CD8-positive, alpha-beta memory T cell (primary cell): ENCODE results near the gene SYPL1. TPM values are rescaled to one million over a fixed set of nuclear protein-coding genes. Genes with fewer than 3 reads are reported as not detected.

ENCODE experiments used
- CTCF ChIA-PET: fragments of 350-600 bp; sonication (Branson Sonifier 250); formaldehyde crosslinking; loops from one replicate; lab custom pipeline; 2021; ENCODE audit warnings: antibody characterized with exemption; lab: Charles Lee
- POLR2A ChIA-PET: fragments of 350-600 bp; sonication (Branson Sonifier 250); formaldehyde crosslinking; loops from one replicate; lab custom pipeline; 2021; ENCODE audit warnings: antibody characterized with exemption; lab: Charles Lee
- DNase-seq, 5 donors: peaks; one replicate each; pipeline versions ENCODE4 v3.0.0 to v3.0.0-alpha.2; 2020 to 2022; ENCODE audit warnings: mixed read lengths in 1 of 5
- H3K27ac ChIP-seq: one replicate; pipeline ENCODE4 v1.7.0; 2013; ENCODE audit warnings: low read depth, mild to moderate bottlenecking, low read length, moderate library complexity
- H3K27me3 ChIP-seq: 2 replicates; pipeline ENCODE4 v1.7.0; 2013; ENCODE audit warnings: low read length, mild to moderate bottlenecking; ENCODE audit not compliant: insufficient read depth, poor library complexity, severe bottlenecking
- H3K36me3 ChIP-seq: 2 replicates; pipeline ENCODE4 v1.7.0; 2013; ENCODE audit warnings: mild to moderate bottlenecking, low read length, moderate library complexity; ENCODE audit not compliant: insufficient read depth
- H3K4me1 ChIP-seq: 2 replicates; pipeline ENCODE4 v1.7.0; 2013; ENCODE audit warnings: mild to moderate bottlenecking, low read length, moderate library complexity; ENCODE audit not compliant: insufficient read depth
- H3K4me3 ChIP-seq: 2 replicates; pipeline ENCODE4 v1.7.0; 2013; ENCODE audit warnings: mild to moderate bottlenecking, low read length
- H3K9me3 ChIP-seq: 2 replicates; pipeline ENCODE4 v1.7.0; 2013; ENCODE audit warnings: mild to moderate bottlenecking, low read length
- H3K27ac Mint-ChIP-seq, 8 donors: one replicate each; pipeline ENCODE4 v1.8.0; 2020 to 2021; ENCODE audit warnings: mixed read lengths in 8 of 8, mild to moderate bottlenecking in 6 of 8, inconsistent platforms in 3 of 8, moderate library complexity in 3 of 8
- H3K27me3 Mint-ChIP-seq, 2 donors: one replicate each; pipeline ENCODE4 v1.8.0; 2020 to 2021; ENCODE audit warnings: mixed read lengths in 2 of 2, mild to moderate bottlenecking in 1 of 2, moderate library complexity in 1 of 2
- H3K36me3 Mint-ChIP-seq, 3 donors: one replicate each; pipeline ENCODE4 v1.8.0; 2020 to 2021; ENCODE audit warnings: mixed read lengths in 3 of 3, inconsistent platforms in 1 of 3, mild to moderate bottlenecking in 1 of 3
- H3K4me1 Mint-ChIP-seq, 3 donors: one replicate each; pipeline ENCODE4 v1.8.0; 2020 to 2021; ENCODE audit warnings: mixed read lengths in 3 of 3, inconsistent platforms in 1 of 3, mild to moderate bottlenecking in 1 of 3
- H3K4me3 Mint-ChIP-seq, 7 donors: one replicate each; pipeline ENCODE4 v1.8.0; 2020 to 2021; ENCODE audit warnings: mixed read lengths in 7 of 7, mild to moderate bottlenecking in 6 of 7, moderate library complexity in 4 of 7, inconsistent platforms in 2 of 7
- H3K9me3 Mint-ChIP-seq, 5 donors: one replicate each; pipeline ENCODE4 v1.8.0; 2020 to 2022; ENCODE audit warnings: mixed read lengths in 5 of 5, mild to moderate bottlenecking in 3 of 5, moderate library complexity in 2 of 5, inconsistent platforms in 1 of 5
- polyA plus RNA-seq: library from polyadenylated mRNA; unstranded; fragments of 300-500 nt; fragmentation: Illumina TruSeq; gene quantifications from one replicate; pipeline ENCODE4 v1.2.3, GENCODE V29; 2021
- total RNA-seq, 2 experiments: library from RNA; stranded (reverse); gene quantifications; one replicate each; pipeline ENCODE4 v1.2.3, GENCODE V29; 2021

The SYPL1 gene
- total and polyA plus RNA-seq, 3 experiments from 2014 or later: 33.1 to 63.0 (median 33.7) TPM

DNA sequence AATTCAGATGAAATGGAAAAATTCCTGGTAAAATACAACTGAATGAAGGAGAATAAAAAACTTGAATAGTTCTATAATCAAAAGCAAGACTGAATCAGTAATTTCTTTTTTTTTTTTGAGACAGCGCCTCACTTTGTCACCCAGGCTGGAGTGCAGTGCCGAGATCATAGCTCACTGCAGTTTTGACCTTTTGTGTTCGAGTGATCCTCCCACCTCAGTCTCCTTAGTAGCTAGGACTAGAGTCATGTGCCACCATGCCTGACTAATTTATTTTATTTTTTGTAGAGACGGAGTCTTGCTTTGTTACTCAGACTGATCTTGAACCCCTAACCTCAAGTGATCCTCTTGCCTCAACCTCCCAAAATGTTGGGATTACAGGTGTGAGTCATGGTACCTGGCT is 26.1 kb downstream of the SYPL1 start:
- Histone ChIP-seq H3K9me3 (no peaks in the 10 kb centered on the region), H3K36me3 (no peaks in the 10 kb centered on the region), H3K4me3 (no peak overlapping the region), H3K27ac (no peak overlapping the region), H3K27me3 (no peaks in the 10 kb centered on the region), H3K4me1 (no peaks in the 10 kb centered on the region)
- POLR2A ChIA-PET: interaction anchor here (1.2 kb wide), 1 partner anchor 26 kb away, joined by 5 read pairs; the partner anchor contains the start of gene SYPL1
- Mint-ChIP-seq H3K9me3 (no peaks in the 10 kb centered on the region), H3K27me3 (no peaks in the 10 kb centered on the region), H3K36me3 (peaks cover 2 to 29% (median 10%) of the 10 kb centered on the region in 3 donors), H3K4me1 (peaks cover 4 to 11% (median 8%) of the 10 kb centered on the region in 3 donors), H3K27ac (no peak overlapping the region), H3K4me3 (no peak overlapping the region)
- DNase-seq: no peak
- CTCF ChIA-PET: interaction anchor here (1.5 to 2.2 kb wide), 2 partner anchors 28 to 67 kb away, joined by 6 read pairs; no protein-coding TSS in a partner anchor

DNA sequence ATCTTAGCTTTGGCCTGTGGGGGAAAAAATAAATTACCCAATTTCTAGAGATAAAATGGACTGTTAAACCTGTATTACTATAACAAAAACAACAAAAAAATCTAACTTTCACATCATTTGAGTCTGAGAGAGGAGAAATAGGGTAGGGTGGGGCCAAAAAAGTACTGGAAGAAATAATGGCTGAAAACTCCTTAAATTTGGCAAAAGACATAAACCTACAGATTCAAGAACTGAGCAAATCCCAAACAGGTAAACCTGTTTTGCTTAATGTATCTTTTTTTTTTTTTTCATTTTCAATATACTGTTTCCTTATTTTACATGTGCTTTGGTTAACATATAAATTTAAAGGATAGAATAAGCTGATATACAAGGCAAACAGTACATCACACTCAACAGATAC is 27.1 kb downstream of the SYPL1 start:
- no peaks in the 10 kb centered on the region for H3K36me3 ChIP-seq
- no peak overlapping the region for H3K27ac Mint-ChIP-seq
- no peak overlapping the region for H3K27ac ChIP-seq
- no peaks in the 10 kb centered on the region for H3K4me1 ChIP-seq
- H3K27me3 Mint-ChIP-seq: no peaks in the 10 kb centered on the region
- CTCF ChIA-PET: interaction anchor here (1.5 to 2.2 kb wide), 2 partner anchors 27 to 69 kb away, joined by 6 read pairs; no protein-coding TSS in a partner anchor
- peaks cover 2 to 19% (median 7%) of the 10 kb centered on the region in 3 donors for H3K36me3 Mint-ChIP-seq
- H3K4me3 Mint-ChIP-seq: no peak overlapping the region
- peaks cover 4 to 10% (median 8%) of the 10 kb centered on the region in 3 donors for H3K4me1 Mint-ChIP-seq
- no peak overlapping the region for H3K4me3 ChIP-seq
- H3K9me3 Mint-ChIP-seq: no peaks in the 10 kb centered on the region
- no peak for DNase-seq
- H3K27me3 ChIP-seq: no peaks in the 10 kb centered on the region
- no peaks in the 10 kb centered on the region for H3K9me3 ChIP-seq
- POLR2A ChIA-PET: no interaction called here

DNA sequence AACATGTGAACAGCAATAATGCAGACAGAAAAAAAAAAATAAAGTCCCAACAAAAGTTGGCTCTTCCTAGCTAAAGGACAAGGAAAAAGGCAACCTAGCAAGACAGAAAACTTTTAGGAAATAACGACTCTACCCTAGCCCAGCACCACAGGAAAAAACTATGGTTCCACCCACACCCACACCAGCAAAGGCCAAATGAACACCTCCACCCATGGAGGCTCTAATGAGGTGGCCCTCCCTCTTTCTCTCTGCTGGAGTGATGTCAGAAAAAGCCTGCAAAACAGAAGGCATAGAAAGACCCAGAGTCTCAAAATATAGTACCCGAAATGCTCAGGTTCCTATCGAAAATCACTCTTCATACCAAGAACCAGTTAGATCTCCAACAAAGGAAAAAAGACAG is 28.4 kb downstream of the SYPL1 start:
- peak overlapping the region in 1 of 8 donors; percentile 26 for H3K27ac Mint-ChIP-seq
- H3K36me3 Mint-ChIP-seq: peaks cover 2 to 7% (median 5%) of the 10 kb centered on the region in 3 donors
- H3K27me3 Mint-ChIP-seq: no peaks in the 10 kb centered on the region
- Histone ChIP-seq H3K36me3 (no peaks in the 10 kb centered on the region), H3K4me3 (no peak overlapping the region), H3K9me3 (no peaks in the 10 kb centered on the region), H3K27me3 (no peaks in the 10 kb centered on the region), H3K27ac (no peak overlapping the region), H3K4me1 (no peaks in the 10 kb centered on the region)
- ChIA-PET POLR2A (interaction anchor here (1.4 kb wide), 1 partner anchor 12 kb away, joined by 4 read pairs; no protein-coding TSS in a partner anchor), CTCF (interaction anchor here (1.2 kb wide), 1 partner anchor 70 kb away, joined by 4 read pairs; no protein-coding TSS in a partner anchor)
- no peaks in the 10 kb centered on the region for H3K9me3 Mint-ChIP-seq
- H3K4me3 Mint-ChIP-seq: no peak overlapping the region
- peaks cover 4 to 8% (median 7%) of the 10 kb centered on the region in 3 donors for H3K4me1 Mint-ChIP-seq
- DNase-seq: no peak

DNA sequence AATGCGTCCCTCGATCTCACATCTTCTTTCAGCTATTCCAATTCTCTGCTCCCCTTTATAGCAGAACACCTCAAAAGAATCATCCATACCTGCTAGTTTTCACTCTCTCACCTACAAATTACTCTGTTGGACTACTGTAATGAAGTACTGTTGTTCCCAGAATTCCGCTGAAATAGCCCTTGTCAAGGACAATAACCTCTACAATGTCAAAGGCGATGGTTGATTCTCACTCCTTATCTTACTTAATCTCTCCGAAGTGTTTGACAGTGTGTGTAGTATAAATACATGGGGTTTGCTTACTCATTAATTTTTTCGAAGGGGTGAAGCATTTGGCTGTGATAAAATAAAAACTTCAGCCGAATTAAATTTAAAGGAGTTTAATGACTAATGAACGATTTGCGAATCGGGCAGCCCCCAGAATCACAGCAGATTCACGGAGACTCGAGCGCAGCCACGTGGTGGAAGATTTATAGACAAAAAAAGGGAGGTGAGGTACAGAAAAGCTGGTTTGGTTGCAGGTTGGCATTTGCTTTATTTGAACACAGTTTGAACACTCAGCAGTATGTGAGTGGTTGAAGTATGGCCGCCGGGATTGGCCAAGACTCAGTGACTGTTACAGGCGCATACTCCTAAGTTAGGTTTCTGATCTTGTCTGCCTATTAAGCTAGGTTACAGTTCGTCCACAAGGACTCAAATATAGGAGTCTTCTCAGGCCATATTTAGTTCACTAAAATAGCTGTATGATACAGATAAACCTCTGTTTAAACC is 29.8 kb downstream of the SYPL1 start:
- H3K9me3 ChIP-seq: no peaks in the 10 kb centered on the region
- Mint-ChIP-seq H3K4me3 (no peak overlapping the region), H3K36me3 (peaks cover 0 to 5% (median 2%) of the 10 kb centered on the region in 3 donors), H3K9me3 (no peaks in the 10 kb centered on the region), H3K27ac (no peak overlapping the region), H3K27me3 (no peaks in the 10 kb centered on the region), H3K4me1 (peaks cover 6 to 12% (median 9%) of the 10 kb centered on the region in 3 donors)
- H3K27me3 ChIP-seq: no peaks in the 10 kb centered on the region
- H3K4me1 ChIP-seq: no peaks in the 10 kb centered on the region
- no peak overlapping the region for H3K4me3 ChIP-seq
- POLR2A ChIA-PET: interaction anchor here (1.4 kb wide), 1 partner anchor 11 kb away, joined by 4 read pairs; no protein-coding TSS in a partner anchor
- no peak for DNase-seq
- H3K27ac ChIP-seq: no peak overlapping the region
- CTCF ChIA-PET: interaction anchor here (1.1 to 1.2 kb wide), 2 partner anchors 11 to 72 kb away, joined by 3 to 4 read pairs; no protein-coding TSS in a partner anchor
- H3K36me3 ChIP-seq: no peaks in the 10 kb centered on the region

DNA sequence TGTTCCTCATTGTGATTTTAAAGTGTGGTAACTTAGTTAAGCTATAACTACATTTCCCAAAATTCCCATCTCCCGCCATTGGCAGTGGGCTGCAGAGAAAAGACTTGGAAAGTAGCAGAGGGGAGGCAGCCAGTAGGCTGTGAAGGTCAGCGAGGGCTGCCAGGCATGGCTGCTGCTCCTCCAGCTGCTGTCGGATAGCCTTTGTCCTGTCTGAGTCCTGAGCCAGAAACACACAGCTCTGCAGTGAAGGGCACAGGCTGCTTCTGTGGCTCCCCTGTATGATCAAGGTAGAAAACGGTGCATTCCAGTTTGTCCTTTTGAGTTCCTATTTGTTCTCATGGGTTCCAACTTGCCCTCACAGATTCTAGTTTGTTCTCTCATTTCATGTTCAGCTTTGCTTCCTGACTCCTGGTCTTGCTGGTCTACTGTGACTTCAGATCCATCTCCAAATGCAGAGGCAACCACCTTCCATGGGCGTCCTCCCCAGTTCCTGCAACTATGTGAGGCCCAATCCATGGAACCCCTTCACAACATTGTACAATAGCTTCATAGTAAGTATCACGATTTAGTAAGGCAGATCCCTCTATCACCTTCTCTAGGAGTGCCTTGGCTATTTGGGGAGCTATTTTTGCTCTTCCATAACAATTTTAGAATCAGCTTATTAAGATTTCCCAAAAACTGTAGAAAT is 31.7 kb downstream of the SYPL1 start:
- Mint-ChIP-seq H3K36me3 (peaks cover 0 to 5% (median 0%) of the 10 kb centered on the region in 3 donors), H3K27ac (no peak overlapping the region), H3K9me3 (no peaks in the 10 kb centered on the region), H3K27me3 (no peaks in the 10 kb centered on the region), H3K4me1 (peaks cover 7 to 18% (median 16%) of the 10 kb centered on the region in 3 donors), H3K4me3 (no peak overlapping the region)
- Histone ChIP-seq H3K9me3 (no peaks in the 10 kb centered on the region), H3K27me3 (no peaks in the 10 kb centered on the region), H3K36me3 (no peaks in the 10 kb centered on the region), H3K4me3 (no peak overlapping the region), H3K27ac (no peak overlapping the region), H3K4me1 (no peaks in the 10 kb centered on the region)
- ChIA-PET CTCF (no interaction called here), POLR2A (interaction anchor here (0.7 kb wide), 2 partner anchors 28 to 154 kb away, joined by 3 to 5 read pairs; no protein-coding TSS in a partner anchor)
- no peak for DNase-seq

DNA sequence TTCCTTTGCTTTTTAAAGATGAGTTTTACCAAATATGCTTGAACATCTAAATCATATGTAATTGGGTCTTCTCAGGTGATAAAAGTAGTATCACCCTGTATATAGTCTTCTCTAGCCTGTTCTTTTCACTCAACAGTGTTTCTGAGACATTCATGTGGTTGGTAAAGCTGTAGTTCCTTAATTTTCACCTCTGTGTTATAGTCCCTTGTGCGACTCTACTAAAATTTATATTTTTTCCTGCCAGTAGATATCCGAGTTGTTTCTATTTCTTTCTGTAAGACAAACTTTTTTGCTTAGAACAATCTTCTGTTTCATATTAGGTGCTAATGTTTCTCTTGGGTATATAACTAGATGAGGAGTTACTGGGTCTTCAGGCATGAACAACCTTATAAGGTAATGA is 35.6 kb downstream of the SYPL1 start:
- ChIA-PET POLR2A (no interaction called here), CTCF (no interaction called here)
- no peak for DNase-seq
- Histone ChIP-seq H3K9me3 (no peaks in the 10 kb centered on the region), H3K27me3 (no peaks in the 10 kb centered on the region), H3K4me3 (no peak overlapping the region), H3K27ac (no peak overlapping the region), H3K36me3 (no peaks in the 10 kb centered on the region), H3K4me1 (peaks cover 25% of the 10 kb centered on the region)
- H3K9me3 Mint-ChIP-seq: no peaks in the 10 kb centered on the region
- H3K4me1 Mint-ChIP-seq: peaks cover 24 to 38% (median 30%) of the 10 kb centered on the region in 3 donors
- H3K4me3 Mint-ChIP-seq: no peak overlapping the region
- no peaks in the 10 kb centered on the region for H3K27me3 Mint-ChIP-seq
- H3K27ac Mint-ChIP-seq: no peak overlapping the region
- H3K36me3 Mint-ChIP-seq: peaks cover 0 to 3% (median 0%) of the 10 kb centered on the region in 3 donors

DNA sequence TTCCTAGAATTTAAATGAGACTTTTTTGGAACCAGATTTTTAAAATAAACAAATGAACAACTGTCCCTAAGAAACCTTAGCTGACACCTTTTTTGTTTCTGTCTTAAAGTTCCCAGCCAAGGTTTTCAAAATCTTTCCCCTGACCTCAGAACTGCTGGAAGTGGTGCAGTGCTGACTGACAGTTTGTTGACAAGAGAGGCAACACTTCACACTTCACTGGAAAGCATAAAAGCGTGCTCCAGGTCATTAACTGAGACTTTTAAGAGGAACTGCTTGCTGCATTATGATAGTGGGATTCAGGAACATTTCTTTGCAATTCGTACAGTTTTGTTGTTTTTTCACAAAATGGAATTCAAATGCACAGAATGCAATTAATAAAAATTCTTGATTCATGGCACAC is 36.2 kb downstream of the SYPL1 start:
- H3K27ac ChIP-seq: no peak overlapping the region
- H3K4me1 Mint-ChIP-seq: peaks cover 30 to 44% (median 36%) of the 10 kb centered on the region in 3 donors

More for the DNA sequence above, 36.2 kb downstream of the SYPL1 start:
- ChIA-PET POLR2A (no interaction called here), CTCF (interaction anchor here (3.3 kb wide), 1 partner anchor 79 kb away, joined by 9 read pairs; no protein-coding TSS in a partner anchor)
- no peaks in the 10 kb centered on the region for H3K9me3 ChIP-seq
- Mint-ChIP-seq H3K36me3 (peaks cover 0 to 3% (median 0%) of the 10 kb centered on the region in 3 donors), H3K27me3 (no peaks in the 10 kb centered on the region), H3K27ac (no peak overlapping the region), H3K4me3 (no peak overlapping the region), H3K9me3 (no peaks in the 10 kb centered on the region)
- no peaks in the 10 kb centered on the region for H3K36me3 ChIP-seq
- no peak overlapping the region for H3K4me3 ChIP-seq
- no peak for DNase-seq
- peaks cover 30% of the 10 kb centered on the region for H3K4me1 ChIP-seq
- H3K27me3 ChIP-seq: no peaks in the 10 kb centered on the region
